HG03469 (cell line): Measurements from ENCODE around the gene GRIPAP1.

Experiments used
- ATAC-seq: cut with Tn5 transposase; IDR thresholded peaks from one replicate; pipeline ENCODE4 v1.9.1; 2021; ENCODE audit warnings: mild to moderate bottlenecking, moderate library complexity, moderate number of reproducible peaks; ENCODE audit not compliant: unreplicated experiment

GRIPAP1 gene

DNA sequence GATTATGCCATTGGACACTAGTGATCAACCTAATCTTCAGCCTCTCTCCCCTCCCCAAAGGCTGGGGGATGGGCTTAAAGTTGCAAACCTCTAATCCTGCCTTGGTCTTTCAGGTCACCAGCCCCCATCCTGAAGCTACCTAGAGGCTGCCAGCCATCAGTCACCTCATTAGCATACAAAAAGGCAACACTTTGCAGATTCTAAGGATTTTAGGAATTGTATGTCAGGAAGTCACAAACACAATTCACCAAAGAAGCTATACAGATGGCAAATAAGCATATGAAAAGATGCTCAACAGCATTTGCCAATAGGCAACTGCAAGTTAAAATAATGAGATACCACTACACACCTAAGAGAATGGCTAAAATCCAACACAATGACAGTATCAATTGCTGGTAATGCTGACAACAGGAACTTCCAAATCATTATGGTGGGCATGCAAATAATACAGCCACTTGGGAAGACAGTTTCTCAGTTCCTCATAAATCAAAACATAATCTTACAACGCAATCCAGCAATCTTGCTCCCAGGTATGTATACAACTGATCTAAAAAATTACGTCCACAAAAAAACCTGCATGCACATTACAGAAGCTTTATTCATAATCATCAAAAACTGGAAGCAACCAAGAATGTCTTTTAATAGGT, 74.2 kb downstream of the GRIPAP1 start:
- no peak for ATAC-seq

DNA sequence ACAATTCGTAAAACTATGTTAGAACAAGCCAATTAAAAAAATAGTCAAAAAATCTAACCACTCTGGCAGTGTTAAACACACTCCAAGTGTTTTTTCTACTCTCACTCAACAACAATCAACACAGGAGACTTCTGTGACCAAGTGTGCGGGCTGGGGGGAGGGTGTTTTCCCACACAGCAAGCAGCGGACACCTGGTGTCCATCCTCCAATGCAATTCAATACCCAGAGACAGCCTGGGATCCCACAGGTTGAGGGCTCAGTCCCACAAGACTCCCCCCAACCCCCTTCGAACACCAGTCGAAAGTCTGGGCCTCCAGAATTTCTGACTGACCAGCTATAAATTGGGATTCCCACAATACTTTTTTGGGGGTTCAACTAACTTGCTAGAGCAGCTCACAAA, 74.9 kb downstream of the GRIPAP1 start:
- no peak for ATAC-seq

DNA sequence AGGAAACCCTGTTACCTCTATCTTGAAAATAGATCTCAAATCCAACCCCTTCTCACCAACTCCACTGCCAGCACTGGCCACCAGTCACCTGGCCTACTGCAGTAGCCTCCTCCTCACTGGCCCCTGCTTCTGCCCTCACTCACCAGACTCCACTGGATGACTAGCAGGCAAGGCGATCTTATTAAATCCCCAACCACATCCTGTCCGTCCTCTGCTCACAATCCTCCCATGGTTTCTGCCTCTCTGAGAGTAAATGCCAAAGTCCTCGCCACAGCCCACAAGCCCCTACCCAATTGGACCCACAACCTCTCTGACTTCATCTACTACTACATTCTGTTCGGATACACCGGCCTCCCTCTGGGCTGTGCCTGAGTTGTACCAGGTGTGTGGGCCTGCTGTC, 77.8 kb downstream of the GRIPAP1 start:
- ATAC-seq: no peak

DNA sequence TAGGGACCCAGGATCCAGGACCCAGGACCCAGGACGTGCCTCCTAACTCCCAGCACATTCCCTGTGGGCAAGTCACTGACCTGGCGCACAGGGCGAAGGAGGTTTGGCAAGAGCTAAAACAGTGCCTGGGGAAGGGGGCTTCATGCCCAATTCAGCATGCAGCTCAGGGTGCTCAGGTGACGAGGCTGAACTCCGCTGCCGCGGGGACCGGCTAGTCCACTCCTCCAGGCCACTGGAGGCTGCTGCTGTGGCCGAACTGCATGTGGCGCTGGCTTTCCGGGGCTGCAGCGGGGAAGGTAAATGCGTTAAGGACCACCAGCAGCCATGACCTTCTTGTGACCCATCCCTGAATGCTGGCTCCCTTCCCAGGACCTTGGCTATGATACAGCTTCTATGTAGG, 78.3 kb downstream of the GRIPAP1 start:
- no peak for ATAC-seq
